Chondrocyte (in vitro differentiated cells): ENCODE measurements around the gene CCNI. TPM values are rescaled to one million over a fixed set of nuclear protein-coding genes. Genes with fewer than 3 reads are reported as not detected.
A peak's percentile ranks its signal among the peaks of the same experiment; 100 is the strongest.

Source experiments
- DNase-seq: peaks from one replicate; pipeline ENCODE4 v3.0.0; 2021; ENCODE audit warnings: mixed read lengths, low spot score
- H3K27ac Mint-ChIP-seq: one replicate; pipeline ENCODE4 v1.8.0; 2021; ENCODE audit warnings: mild to moderate bottlenecking, moderate library complexity, mixed read lengths; ENCODE audit not compliant: unreplicated experiment
- H3K27me3 Mint-ChIP-seq: 2 replicates; pipeline ENCODE4 v1.8.0; 2021; ENCODE audit warnings: low read depth, mixed read lengths
- H3K36me3 Mint-ChIP-seq: 2 replicates; pipeline ENCODE4 v1.8.0; 2021; ENCODE audit warnings: low read depth, mixed read lengths
- H3K4me1 Mint-ChIP-seq: 2 replicates; pipeline ENCODE4 v1.8.0; 2021; ENCODE audit warnings: low read depth, mild to moderate bottlenecking, mixed read lengths
- H3K4me3 Mint-ChIP-seq: one replicate; pipeline ENCODE4 v1.8.0; 2021; ENCODE audit warnings: mild to moderate bottlenecking, moderate library complexity, mixed read lengths; ENCODE audit not compliant: unreplicated experiment
- H3K9me3 Mint-ChIP-seq: 2 replicates; pipeline ENCODE4 v1.8.0; 2021; ENCODE audit warnings: low read depth, mixed read lengths
- CTCF ChIP-seq: fragments of 200-600 bp; sonication (generic); IDR thresholded peaks from 2 replicates; pipeline ENCODE4 v1.5.0; 2021; ENCODE audit warnings: antibody characterized with exemption, mild to moderate bottlenecking, moderate library complexity
- total RNA-seq: library from RNA; stranded (reverse); gene quantifications from 3 replicates; pipeline ENCODE4 v1.2.1, GENCODE V29; 2021

The CCNI gene
- total RNA-seq, 1 donor from 2014 or later = 220 TPM

- DNase-seq = no peak
- H3K27me3 Mint-ChIP-seq = no peaks in the 10 kb centered on the region
- H3K36me3 Mint-ChIP-seq = peaks cover 68% of the 10 kb centered on the region
- no peak overlapping the region for H3K4me3 Mint-ChIP-seq
- no peak for TF ChIP-seq CTCF
- H3K4me1 Mint-ChIP-seq = peaks cover 72% of the 10 kb centered on the region
- no peaks in the 10 kb centered on the region for H3K9me3 Mint-ChIP-seq
- H3K27ac Mint-ChIP-seq = peak overlapping the region; percentile 75
Measured at GRCh38 chr4:77012726-77013125, 63.1 kb downstream of the CCNI start.

- Mint-ChIP-seq H3K27me3 (no peaks in the 10 kb centered on the region), H3K27ac (peak overlapping the region; percentile 90), H3K9me3 (no peaks in the 10 kb centered on the region), H3K4me3 (no peak overlapping the region), H3K4me1 (peaks cover 88% of the 10 kb centered on the region), H3K36me3 (peaks cover 69% of the 10 kb centered on the region)
- no peak for DNase-seq
- TF ChIP-seq CTCF = no peak
Measured at GRCh38 chr4:77010841-77011354, 64.9 kb downstream of the CCNI start.

GRCh38 chr4:77009511-77010115, 66.2 kb downstream of the CCNI start:
- no peak overlapping the region for H3K4me3 Mint-ChIP-seq

GRCh38 chr4:77007358-77008230, 68.2 kb downstream of the CCNI start:
- Mint-ChIP-seq H3K4me3 (peak overlapping the region; percentile 17), H3K9me3 (no peaks in the 10 kb centered on the region), H3K27ac (peak overlapping the region; percentile 90), H3K27me3 (no peaks in the 10 kb centered on the region), H3K4me1 (peaks cover 90% of the 10 kb centered on the region), H3K36me3 (peaks cover 60% of the 10 kb centered on the region)
- DNase-seq = no peak
- TF ChIP-seq CTCF = no peak

More at GRCh38 chr4:77009511-77010115, 66.2 kb downstream of the CCNI start:
- no peak for DNase-seq
- H3K4me1 Mint-ChIP-seq = peaks cover 89% of the 10 kb centered on the region
- TF ChIP-seq CTCF = no peak
- no peaks in the 10 kb centered on the region for H3K9me3 Mint-ChIP-seq
- peak overlapping the region; percentile 90 for H3K27ac Mint-ChIP-seq
- no peaks in the 10 kb centered on the region for H3K27me3 Mint-ChIP-seq
- peaks cover 62% of the 10 kb centered on the region for H3K36me3 Mint-ChIP-seq

GRCh38 chr4:77006753-77007353, 68.9 kb downstream of the CCNI start:
- H3K4me1 Mint-ChIP-seq = peaks cover 95% of the 10 kb centered on the region
- H3K27me3 Mint-ChIP-seq = no peaks in the 10 kb centered on the region
- peak overlapping the region; percentile 90 for H3K27ac Mint-ChIP-seq
- no peak for TF ChIP-seq CTCF
- H3K36me3 Mint-ChIP-seq = peaks cover 57% of the 10 kb centered on the region
- H3K4me3 Mint-ChIP-seq = no peak overlapping the region
- no peaks in the 10 kb centered on the region for H3K9me3 Mint-ChIP-seq
- DNase-seq = no peak
